GM18519 (cell line): ENCODE measurements around the gene PTCD2.

Experiments
- ATAC-seq: cut with Tn5 transposase; IDR thresholded peaks from one replicate; pipeline ENCODE4 v1.9.1; 2021; ENCODE audit warnings: mild to moderate bottlenecking, moderate library complexity; ENCODE audit not compliant: unreplicated experiment, low FRiP score

The PTCD2 gene, protein sequence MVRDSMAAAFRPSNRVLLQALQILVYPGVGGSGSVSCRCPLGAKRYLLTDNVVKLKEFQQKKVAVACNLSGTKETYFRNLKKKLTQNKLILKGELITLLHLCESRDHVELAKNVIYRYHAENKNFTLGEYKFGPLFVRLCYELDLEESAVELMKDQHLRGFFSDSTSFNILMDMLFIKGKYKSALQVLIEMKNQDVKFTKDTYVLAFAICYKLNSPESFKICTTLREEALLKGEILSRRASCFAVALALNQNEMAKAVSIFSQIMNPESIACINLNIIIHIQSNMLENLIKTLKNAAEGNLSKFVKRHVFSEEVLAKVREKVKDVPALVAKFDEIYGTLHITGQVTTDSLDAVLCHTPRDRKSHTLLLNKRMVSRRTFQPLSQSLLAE

DNA sequence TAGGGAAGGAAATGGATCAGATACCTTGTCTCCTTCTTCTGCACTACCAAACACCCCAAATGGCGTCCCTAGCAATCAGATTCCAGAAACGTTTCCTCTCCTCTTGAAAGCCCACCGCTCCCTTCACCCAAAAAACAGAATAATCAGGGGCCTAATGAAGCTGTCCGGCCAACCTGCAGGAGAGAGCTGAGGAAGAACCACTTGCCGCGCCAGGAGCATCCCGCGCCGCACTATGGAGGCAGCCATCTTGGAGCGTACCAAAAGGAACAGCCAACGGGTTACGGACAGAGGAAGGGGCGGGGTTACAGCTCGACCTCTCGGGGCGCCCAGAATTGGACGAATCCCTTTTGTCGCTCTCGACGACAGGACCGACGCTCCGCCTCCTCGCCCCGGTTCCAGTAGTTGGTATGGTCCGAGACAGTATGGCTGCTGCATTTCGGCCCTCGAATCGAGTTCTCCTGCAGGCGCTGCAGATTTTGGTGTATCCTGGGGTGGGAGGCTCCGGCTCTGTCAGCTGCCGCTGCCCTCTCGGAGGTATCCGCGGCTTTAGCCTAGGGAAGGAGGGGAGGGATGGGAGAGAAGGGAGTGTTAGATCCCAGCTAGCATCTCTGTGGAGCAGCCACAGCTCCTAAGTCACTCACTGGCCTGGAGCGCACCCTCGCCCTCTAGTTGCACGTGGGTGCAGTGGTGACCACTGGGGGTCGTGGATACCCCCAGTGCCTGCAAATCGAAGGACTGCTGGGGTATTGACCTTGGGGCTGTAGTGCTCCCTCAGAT is at the start of gene PTCD2, which contains the start of gene MRPS27:
Gene PTCD2 (plus strand): TSS at position 398 of the 777 bp plus-strand sequence. CDS start 10 bp downstream, at position 408.
Gene MRPS27 (minus strand): TSS at position 265 of the 777 bp plus-strand sequence. CDS start 19 bp downstream, at position 246.
- peak; percentile 94 for ATAC-seq

DNA sequence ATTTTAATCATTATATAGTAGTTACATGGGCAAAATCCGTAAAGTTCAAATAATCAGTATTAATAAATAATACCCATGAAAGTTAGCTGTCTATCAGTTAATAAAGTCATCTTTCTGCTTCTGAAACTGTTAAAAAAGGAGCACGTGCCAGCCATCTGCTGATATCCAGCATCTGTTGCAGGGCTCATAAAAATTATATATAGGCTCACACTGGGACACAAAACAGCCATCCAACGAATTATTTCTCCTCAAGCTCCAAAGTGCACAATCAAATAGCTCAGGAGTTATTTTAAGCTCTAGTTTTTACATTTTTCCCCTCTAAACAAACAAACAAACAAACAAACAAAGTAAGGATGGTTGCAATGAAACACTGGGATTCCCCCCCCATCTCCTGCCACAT is 48.5 kb upstream of the PTCD2 start:
- ATAC-seq: no peak

DNA sequence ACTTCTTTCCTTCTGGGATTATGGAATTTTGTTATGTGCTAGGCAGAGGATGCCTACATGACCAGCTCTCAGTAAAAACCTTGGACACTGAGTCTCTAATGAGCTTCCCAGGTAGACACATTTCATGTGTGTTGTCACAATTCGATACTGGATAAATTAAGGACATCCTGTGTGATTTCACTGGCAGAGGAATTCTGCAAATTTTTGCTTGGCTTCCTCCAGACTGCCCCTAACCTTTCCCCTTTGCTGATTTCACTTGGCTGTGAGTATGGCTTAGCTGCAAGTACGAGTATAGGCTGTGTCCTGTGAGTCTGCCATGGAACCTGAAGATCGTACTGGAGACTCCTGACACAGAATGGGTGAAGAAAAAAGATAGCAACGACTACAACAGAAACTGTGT is 47.8 kb upstream of the PTCD2 start:
- ATAC-seq: no peak

DNA sequence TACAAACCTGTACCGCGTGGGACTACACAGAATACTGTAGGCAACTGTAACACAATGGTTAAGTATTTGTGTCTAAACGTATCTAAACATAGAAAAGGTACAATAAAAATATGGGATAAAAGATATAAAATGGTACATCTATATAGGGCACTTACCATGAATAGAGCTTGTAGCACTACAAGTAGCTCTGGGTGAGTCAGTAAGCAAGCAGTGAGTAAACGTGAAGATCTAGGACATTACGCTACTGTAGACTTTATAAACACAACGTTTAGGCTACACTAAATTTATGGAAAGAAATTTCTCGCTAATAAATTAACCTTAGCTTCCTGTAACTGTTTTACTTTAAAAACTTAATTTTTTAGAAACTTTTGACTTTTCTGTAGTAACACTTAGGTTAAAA is 46.6 kb upstream of the PTCD2 start:
- ATAC-seq: no peak

DNA sequence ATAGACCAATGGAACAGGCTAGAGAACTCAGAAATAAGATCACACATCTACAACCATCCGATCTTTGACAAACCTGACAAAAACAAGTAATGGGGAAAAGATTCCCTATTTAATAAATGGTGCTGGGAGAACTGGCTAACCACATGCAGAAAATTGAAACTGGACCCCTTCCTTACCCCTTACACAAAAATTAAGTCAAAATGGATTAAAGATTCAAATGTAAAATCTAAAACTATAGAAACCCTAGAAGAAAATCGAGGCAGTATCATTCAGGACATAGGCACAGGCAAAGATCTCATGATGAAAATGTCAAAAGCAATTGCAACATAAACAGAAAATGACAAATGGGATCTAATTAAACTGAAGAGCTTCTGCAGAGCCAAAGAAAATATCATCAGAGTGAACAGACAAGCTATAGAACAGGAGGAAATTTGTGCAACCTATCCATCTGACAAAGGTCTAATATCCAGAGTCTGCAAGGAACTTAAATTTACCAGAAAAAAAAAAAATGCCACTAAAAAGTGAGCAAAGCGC is 43.9 kb upstream of the PTCD2 start:
- ATAC-seq: no peak

DNA sequence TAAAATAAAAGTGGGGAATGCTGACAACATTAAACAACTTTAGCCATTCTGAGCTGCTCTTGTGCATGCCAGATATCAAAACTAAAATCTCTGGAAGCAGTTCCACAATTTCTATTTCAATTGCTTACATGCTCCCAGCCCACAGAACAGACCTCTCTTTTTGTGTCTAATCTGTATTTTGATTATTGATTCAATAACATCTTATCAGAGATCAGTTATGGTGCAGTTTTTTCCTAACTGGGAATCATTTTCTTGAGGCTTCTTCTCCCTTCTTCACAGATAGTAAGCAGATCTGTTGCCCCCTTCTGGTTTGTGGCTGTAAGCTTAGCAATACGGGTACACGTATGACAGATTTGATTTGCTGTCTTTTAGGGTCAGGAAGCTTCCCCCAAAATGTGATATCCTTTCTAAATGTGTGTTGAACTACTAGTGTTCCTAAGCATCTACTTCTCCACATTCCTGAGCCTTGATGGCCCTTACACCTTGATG is 39.5 kb upstream of the PTCD2 start:
- ATAC-seq: no peak

DNA sequence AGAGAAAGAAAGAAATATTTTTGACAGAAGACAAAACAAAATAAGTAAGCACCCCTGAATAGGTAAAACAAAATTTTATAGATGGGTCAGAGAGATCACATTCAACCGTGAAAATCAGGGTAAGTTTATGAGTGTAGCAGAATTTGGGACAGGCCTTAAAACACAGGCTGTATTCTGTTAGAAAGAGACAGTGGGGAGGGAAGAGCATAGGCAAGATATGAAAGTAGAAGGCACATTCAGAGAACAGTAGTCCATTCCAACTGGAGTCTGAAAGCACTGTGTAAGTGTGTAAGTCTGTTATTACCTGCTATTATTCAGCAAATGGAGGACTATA is 38.8 kb upstream of the PTCD2 start:
- ATAC-seq: no peak

DNA sequence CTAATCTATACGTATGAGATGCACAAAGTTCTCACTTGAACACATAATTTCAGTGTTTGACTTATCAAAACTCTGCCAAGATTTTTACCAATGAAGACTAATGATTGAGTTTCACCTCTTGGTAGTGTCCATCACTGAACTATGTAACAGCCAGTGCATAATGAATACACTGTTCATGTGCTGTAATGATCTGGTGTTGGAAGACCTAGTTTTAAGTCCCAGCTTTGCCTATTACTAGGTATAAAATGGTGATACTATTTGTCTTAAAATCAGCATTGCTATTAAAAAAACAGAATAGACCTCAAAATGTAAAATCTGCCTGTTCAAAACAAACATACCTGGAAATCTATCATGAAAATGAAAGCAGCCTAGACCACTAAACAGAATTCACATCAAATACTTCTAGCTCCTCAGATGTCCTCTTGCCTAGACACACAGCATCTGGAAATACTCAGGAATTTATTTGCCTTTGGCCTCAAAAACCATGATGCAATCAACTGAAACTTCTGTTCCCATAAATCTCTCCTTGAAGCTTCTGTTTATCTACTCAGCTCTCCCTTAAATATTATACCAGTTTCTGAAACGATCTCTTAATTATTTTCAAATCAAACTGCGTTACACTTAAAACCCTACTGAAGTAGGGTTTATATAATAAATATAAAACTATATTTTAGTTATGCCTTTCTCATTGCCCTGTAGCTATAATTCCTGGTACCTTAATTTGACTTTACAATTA is 38.2 kb upstream of the PTCD2 start:
- no peak for ATAC-seq

DNA sequence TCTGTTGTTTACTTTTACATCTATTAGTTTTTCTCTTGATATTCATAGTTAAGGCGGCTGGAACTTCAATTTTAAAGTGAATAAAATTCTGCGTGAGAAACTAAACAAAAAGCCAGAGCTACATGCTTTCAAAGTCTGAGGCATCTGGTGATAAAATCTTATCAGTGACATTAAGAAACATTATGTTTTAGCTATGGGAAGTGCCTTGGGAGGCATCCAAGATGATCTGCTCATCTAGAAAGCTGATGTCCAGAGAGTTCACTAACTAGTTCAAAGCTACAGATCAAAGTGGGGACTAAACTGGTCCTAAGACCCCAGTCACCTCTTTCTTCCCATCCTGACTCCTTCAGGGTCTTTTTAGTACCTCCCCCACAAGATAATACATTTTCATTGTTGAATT is 37.3 kb upstream of the PTCD2 start:
- ATAC-seq: no peak

DNA sequence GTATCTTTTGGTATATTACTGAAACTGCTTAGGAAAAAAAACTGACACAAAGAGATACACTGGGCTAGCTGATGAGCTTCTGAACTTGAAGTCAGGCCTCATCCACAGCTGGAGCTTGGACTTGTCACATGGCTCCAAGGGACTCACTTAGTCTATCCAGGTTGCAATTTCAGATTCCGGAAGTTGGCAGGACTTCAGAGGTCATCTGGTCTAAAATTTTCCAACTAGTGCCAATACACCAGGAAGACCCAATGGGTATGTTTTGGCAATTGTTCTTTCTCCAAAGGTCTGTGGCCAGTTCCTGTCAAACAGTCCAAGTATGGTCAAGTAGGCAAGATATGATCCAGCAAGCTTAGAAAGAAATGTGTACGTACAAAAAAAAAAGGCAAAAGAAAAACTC is 36.8 kb upstream of the PTCD2 start:
- no peak for ATAC-seq

DNA sequence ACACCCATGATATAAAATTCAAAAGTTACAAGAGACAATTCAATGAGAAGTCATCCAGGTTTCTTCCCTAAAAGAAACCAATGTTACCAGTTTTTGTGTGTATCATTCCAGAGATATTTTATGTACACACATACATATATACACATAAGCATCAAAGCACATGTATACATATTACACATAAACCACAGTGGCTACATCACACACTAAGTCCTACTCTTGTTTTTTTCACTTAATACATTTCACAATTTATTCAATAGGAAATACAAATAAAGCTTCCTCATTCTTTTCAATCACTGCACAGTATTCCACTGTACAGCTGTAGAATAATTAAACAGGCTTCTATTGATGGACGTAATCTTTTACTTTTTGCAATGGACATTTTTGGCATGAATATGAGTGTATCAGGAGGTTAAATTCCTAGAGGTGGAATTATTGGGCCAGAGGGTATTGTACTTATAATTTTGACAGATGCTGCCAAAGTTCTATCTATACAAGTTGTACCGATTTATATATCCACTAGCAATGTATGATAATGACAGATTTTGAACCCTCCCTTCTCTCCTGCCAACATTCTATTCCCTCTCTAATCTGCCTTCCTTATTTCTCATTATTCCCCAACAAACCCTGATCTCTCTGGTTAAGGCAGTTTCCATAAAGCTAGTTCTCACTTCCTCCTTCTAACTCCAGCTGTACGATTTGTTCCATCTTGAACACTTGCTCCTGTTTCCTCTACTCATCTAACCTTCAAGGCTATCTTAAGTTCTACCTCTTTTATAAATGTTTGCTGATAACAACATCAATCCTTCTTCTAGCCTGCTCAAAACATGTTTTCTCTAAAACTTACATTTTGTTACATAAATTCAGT is 35.4 kb upstream of the PTCD2 start:
- no peak for ATAC-seq

DNA sequence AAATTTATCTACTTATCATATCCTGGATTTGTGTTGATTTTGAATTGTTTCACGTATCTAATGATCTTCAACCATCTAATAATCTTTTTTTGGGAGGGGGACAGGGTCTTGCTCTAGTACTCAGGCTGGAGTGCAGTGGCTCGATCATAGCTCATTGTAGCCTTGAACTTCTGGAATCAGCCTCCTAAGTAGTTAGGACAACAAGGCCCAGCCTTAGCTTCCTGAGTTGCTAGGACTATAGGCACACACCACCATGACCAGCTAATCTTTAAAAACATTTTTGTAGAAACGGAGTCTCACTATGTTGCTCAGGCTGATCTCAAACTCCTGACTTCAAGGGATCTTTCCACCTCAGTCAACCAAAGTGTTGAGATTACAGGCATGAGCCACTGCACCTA is 34.8 kb upstream of the PTCD2 start:
- ATAC-seq: no peak

DNA sequence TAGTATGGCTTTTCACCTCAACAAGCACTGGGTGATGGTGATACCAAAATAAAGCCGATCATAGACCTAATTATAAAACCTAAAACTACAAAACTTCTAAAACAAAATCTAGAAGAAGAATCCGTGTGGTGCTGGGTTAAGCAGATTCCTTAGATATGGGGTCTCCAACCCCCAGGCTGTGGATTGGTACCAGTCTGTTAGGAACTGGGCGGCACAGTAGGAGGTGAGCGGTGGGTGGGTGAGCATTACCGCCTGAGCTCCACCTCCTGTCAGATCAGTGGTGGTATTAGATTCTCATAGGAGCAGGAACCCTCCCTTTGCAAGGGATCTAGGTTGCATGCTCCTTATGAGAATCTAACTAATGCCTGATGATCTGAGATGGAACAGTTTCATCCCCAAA is 33.4 kb upstream of the PTCD2 start:
- ATAC-seq: no peak

DNA sequence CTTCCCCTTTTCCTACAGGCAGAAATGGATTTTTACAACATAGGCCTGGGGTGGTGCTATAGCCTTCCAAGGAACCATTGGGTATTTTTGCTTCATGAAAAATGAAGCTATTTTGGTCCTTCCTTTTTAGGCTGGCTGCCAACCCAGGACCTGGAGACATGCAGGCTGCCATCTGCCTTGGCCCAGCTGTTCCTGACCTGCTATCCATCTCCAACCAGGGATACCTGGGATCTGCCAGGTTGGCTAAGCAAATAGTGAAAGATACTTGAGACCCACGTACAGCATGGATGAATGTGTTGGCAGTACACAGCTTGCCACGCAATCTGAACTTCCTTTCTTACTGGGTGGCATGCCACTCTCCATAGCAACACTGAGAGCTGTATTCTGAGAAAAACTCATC is 31.2 kb upstream of the PTCD2 start:
- ATAC-seq: no peak

DNA sequence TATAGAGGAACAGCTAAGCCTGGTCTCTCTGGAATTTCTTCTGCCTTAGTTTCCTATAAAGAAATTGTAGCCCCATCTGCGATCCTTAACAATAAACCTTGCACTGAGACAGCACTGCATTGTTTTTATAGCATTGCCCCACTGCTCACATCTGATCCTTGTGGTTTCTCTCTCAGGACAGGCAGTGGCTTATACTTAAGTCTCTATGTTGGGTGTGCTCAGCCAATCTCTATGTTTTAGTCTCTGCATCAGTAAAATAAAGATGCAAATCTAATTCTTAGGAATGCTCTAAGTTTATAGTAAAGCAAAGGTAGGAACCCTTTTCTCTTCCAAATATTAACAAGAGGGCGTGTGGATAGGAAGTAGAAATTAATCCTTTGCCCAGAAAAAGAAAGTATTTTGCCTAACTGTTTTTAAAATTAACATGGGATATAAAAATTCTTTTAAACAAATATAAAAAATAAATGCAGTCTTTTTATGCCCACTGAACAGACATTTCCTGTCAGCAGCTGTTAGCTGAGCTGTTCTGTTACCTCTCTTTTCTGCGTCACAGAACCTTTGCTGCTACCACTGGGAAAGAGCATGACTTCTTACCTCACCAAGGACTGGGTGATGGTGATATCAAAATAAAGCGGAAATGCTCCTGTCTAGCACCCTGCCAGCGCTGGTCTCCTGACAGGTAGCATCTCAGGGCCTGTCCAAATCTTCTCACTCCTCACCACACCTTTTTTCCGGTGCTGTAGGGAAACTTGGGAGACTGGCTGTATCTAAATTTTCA is 29.6 kb upstream of the PTCD2 start:
- ATAC-seq: no peak

DNA sequence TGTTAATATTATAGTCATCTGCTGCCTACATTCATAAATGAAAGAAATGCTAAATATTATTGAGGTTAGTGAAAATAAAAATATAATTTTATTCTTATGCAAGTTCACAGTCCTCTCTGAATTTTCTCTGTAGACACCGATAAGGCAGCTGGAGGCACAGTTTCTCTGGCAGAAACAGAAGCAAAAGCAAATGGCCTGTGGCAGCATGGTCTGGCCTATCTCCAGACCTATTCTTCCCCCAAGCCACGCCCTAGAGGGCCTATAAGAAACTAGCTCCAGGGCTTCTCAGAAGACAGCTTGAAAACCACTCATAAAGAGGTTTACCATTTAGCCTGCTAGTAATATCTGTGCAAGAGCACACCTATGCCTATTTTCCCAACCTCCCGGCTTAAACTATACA is 28.6 kb upstream of the PTCD2 start:
- no peak for ATAC-seq

DNA sequence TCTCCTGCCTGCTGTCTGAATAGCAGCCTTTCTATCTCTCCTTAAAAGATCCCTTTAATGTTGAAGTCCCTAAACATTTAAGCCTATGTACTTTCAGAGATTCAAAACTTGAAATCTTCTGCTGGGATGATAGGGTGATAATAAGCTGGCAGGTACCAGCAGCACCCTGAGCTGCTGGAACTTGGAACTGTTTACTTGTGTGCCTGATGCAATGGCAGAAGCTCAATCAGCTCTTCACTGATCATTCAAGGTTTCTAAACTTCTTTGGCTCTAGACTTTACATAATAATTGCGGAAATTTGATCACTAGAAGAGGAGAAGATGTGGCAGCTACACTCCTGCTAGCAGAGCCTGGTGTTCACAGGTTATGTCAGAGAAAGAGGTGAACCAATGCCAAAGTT is 27.8 kb upstream of the PTCD2 start:
- ATAC-seq: no peak

DNA sequence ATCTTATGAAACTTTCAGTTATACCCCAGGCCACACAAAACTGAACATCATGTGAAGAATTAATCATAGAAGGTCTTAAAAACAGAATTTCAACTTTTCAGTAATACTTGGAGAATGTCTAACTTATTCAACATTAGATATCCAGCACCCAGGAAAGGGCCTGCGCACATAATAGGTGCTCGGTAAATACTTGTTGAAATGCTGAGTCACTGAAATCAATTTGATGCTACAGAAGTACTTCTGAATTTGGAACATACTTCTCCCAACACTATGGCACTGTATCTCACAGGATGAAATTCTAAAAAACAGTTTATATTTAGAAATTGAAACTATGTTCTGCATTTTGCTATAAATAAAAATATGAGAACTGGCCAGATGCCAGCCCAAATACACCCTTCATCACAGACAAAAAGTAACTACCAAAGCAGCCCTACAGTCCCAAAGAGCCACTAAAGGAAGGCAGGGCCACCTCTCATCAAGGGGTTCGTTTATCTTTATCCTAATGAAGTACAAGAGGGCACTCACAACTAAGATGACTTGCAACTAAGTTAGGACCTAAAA is 26.6 kb upstream of the PTCD2 start:
- no peak for ATAC-seq

DNA sequence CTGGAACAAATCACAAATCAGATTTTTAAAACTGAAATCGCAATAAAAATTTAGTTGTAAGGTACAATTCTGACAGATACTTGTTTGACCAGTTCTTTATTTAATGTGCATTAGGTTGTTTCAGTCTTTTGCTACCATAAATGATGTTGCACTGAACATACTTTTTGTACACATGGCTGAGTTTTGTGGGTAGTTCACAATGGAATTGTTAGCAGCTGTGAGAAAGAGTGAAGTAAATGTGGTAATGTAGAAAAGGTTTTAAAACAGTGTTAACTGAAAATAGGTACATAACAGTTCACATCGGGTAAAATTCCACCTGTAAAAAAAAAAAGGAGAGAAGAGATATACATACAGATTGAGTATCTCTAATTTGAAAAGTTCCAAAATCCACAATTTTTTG is 25.7 kb upstream of the PTCD2 start:
- ATAC-seq: no peak
